ENCODE results near the gene DSCAM. TPM values are rescaled to one million over a fixed set of nuclear protein-coding genes. Genes with fewer than 3 reads are reported as not detected.

Gene DSCAM
- total RNA-seq, 4 donors from 2014 or later, result 0.03 TPM; not detected in 3

DNA sequence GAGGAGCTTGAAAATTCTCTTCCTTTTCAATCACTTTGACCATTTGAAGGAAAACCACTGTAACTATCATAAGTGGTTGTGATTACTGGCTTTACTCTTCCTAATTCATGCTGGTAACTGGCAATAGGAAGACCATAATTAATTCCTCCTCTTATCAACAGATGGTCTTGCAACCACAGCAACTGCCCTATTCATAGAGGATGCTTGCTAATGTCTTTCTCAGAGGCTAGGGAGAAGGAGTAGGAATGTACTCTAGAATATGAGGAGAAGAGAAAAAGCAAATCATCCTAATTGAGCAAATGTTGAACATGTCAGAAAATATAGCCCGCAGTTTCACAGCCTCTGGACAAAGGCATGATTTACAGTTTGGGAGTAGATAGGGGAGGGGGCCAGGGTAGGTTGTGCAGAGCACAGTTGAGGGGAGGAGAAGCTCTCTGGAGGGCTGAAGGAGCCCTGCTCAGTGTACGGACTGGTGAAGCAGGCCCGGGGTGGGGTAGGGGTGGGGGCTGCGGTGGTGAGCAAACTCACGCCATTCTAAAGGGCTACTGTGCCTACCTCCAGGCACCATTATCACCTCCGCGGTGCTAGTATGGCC lies 786.8 kb downstream of the DSCAM start:
- Histone ChIP-seq H3K4me3 (no peak overlapping the region), H3K27ac (no peak overlapping the region), H3K36me3 (no peaks in the 10 kb centered on the region), H3K4me1 (no peaks in the 10 kb centered on the region), H3K9me3 (no peaks in the 10 kb centered on the region), H3K27me3 (no peaks in the 10 kb centered on the region)
- TF ChIP-seq POLR2A (IDR thresholded peaks at IDR 0.05), result no peak
- in situ Hi-C loops (cut with MboI; ENCODE audit: low sequenced_read_pairs in 4 of 4), result no loop called here
- no peak for DNase-seq
- intact Hi-C loops (cut with DNase I; ENCODE audit: low total_unique reads), result no loop called here
- no peak for ATAC-seq

GRCh38 chr21:40057331-40057730 lies 789.6 kb downstream of the DSCAM start:
- Histone ChIP-seq H3K27ac (no peak overlapping the region), H3K9me3 (no peaks in the 10 kb centered on the region), H3K4me1 (no peaks in the 10 kb centered on the region), H3K27me3 (no peaks in the 10 kb centered on the region), H3K36me3 (no peaks in the 10 kb centered on the region), H3K4me3 (no peak overlapping the region)
- in situ Hi-C loops (cut with MboI; ENCODE audit: low sequenced_read_pairs in 4 of 4) (no loop called here), intact Hi-C loops (cut with DNase I; ENCODE audit: low total_unique reads) (no loop called here)
- no peak for DNase-seq
- ATAC-seq, result no peak
- no peak for TF ChIP-seq POLR2A (IDR thresholded peaks at IDR 0.05)

DNA sequence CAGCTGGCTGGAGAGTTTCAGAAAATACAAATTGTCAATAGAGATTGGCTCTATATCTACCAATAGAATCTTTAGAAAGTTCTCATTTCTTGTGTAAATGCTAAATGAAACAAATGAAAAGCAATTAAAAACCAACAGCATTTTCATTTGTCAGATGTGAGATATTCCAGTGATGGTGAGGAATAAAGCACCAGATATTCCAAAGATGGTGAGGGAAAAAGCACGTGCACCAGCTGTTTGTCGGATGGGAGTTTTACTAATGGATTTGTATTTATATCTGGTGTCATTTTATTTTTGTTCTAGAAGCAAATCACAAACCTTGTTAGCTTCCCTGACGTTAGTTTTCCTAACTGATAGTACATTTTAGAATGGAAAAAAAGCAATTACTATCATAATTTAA lies 790.9 kb downstream of the DSCAM start:
- Histone ChIP-seq H3K36me3 (no peaks in the 10 kb centered on the region), H3K27ac (no peak overlapping the region), H3K9me3 (no peaks in the 10 kb centered on the region), H3K27me3 (no peaks in the 10 kb centered on the region), H3K4me1 (no peaks in the 10 kb centered on the region), H3K4me3 (no peak overlapping the region)
- TF ChIP-seq, protein P1, sequence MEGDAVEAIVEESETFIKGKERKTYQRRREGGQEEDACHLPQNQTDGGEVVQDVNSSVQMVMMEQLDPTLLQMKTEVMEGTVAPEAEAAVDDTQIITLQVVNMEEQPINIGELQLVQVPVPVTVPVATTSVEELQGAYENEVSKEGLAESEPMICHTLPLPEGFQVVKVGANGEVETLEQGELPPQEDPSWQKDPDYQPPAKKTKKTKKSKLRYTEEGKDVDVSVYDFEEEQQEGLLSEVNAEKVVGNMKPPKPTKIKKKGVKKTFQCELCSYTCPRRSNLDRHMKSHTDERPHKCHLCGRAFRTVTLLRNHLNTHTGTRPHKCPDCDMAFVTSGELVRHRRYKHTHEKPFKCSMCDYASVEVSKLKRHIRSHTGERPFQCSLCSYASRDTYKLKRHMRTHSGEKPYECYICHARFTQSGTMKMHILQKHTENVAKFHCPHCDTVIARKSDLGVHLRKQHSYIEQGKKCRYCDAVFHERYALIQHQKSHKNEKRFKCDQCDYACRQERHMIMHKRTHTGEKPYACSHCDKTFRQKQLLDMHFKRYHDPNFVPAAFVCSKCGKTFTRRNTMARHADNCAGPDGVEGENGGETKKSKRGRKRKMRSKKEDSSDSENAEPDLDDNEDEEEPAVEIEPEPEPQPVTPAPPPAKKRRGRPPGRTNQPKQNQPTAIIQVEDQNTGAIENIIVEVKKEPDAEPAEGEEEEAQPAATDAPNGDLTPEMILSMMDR (IDR thresholded peaks at IDR 0.05 in 4 of 5, conservative IDR thresholded peaks at IDR 0.05 in 1 of 5), result no peak
- no peak for TF ChIP-seq POLR2A (IDR thresholded peaks at IDR 0.05)
- DNase-seq, result no peak
- ATAC-seq, result no peak
- in situ Hi-C loops (cut with MboI; ENCODE audit: low sequenced_read_pairs in 4 of 4), result no loop called here
- intact Hi-C loops (cut with DNase I; ENCODE audit: low total_unique reads), result no loop called here

- H3K4me3 ChIP-seq, result no peak overlapping the region
- no peak overlapping the region for H3K27ac ChIP-seq
- no peaks in the 10 kb centered on the region for H3K9me3 ChIP-seq
- no peaks in the 10 kb centered on the region for H3K27me3 ChIP-seq
- no peak for DNase-seq
- in situ Hi-C loops (cut with MboI; ENCODE audit: low sequenced_read_pairs in 4 of 4), result no loop called here
- H3K4me1 ChIP-seq, result no peaks in the 10 kb centered on the region
- no peaks in the 10 kb centered on the region for H3K36me3 ChIP-seq
- no peak for ATAC-seq
- TF ChIP-seq, protein P1 (IDR thresholded peaks at IDR 0.05 in 4 of 5, conservative IDR thresholded peaks at IDR 0.05 in 1 of 5), result no peak
- no peak for TF ChIP-seq POLR2A (IDR thresholded peaks at IDR 0.05)
- intact Hi-C loops (cut with DNase I; ENCODE audit: low total_unique reads), result no loop called here
Measured at GRCh38 chr21:40054403-40054802, 792.6 kb downstream of the DSCAM start.

DNA sequence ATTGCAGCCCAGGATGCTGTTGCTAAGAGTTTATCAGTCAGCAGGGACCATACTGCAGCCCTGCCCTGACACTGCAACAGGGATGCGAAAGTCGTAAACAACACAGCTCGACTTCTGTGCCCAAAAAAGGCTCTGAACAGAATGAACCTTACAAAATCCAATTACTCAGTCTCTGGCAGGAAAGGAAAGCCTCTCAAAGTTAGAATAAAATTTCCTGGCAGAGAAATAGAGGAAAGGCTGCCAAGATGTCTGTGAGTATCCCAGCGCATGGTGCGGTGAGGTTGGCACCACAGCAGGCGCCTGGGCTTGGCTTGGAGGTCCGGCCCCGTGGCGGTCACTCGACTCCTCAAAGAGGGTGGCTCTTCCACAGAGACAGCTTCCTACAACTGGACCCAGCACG lies 794.0 kb downstream of the DSCAM start:
- peak; percentile 11 to 27 for DNase-seq
- in situ Hi-C loops (cut with MboI; ENCODE audit: low sequenced_read_pairs in 4 of 4), result no loop called here
- TF ChIP-seq, protein P1 (IDR thresholded peaks at IDR 0.05 in 4 of 5, conservative IDR thresholded peaks at IDR 0.05 in 1 of 5), result no peak
- no peak for TF ChIP-seq POLR2A (IDR thresholded peaks at IDR 0.05)
- intact Hi-C loops (cut with DNase I; ENCODE audit: low total_unique reads), result no loop called here
- Histone ChIP-seq H3K4me1 (no peaks in the 10 kb centered on the region), H3K27me3 (no peaks in the 10 kb centered on the region), H3K9me3 (no peaks in the 10 kb centered on the region), H3K4me3 (no peak overlapping the region), H3K36me3 (no peaks in the 10 kb centered on the region), H3K27ac (peak overlapping the region in 1 of 4 donors; percentile 30)
- peak; percentile 56 to 76 for ATAC-seq

- in situ Hi-C loops (cut with MboI; ENCODE audit: low sequenced_read_pairs in 4 of 4), result no loop called here
- ATAC-seq, result no peak
- no peaks in the 10 kb centered on the region for H3K27me3 ChIP-seq
- intact Hi-C loops (cut with DNase I; ENCODE audit: low total_unique reads), result no loop called here
- DNase-seq, result no peak
- TF ChIP-seq, protein P1 (IDR thresholded peaks at IDR 0.05 in 4 of 5, conservative IDR thresholded peaks at IDR 0.05 in 1 of 5), result no peak
- TF ChIP-seq POLR2A (IDR thresholded peaks at IDR 0.05), result no peak
- H3K4me1 ChIP-seq, result no peaks in the 10 kb centered on the region
- no peak overlapping the region for H3K4me3 ChIP-seq
- peak overlapping the region in 1 of 4 donors; percentile 23 for H3K27ac ChIP-seq
- H3K36me3 ChIP-seq, result no peaks in the 10 kb centered on the region
- H3K9me3 ChIP-seq, result no peaks in the 10 kb centered on the region
Measured at GRCh38 chr21:40052276-40052675, 794.7 kb downstream of the DSCAM start.
